PFSK-1 (cell line): ENCODE data around the gene FBXO38.

ENCODE experiments used
- FOXP2 ChIP-seq: optimal IDR thresholded peaks from 2 replicates; pipeline ENCODE3; 2011; ENCODE audit warnings: borderline replicate concordance, control low read depth, inconsistent platforms; ENCODE audit not compliant: insufficient read depth; ENCODE audit errors: extremely low read length, extremely low read depth
- POLR2AphosphoS5 ChIP-seq: IDR thresholded peaks from 2 replicates; pipeline ENCODE4 v1.6.1; 2012; ENCODE audit warnings: low read depth, mild to moderate bottlenecking, control low read depth, low read length, moderate library complexity
- REST ChIP-seq, 2 experiments: IDR thresholded peaks; 2 replicates each; pipeline versions ENCODE4 v1.6.1 to v1.8.0; 2011 to 2012; ENCODE audit warnings: low read depth in 2 of 2, low read length in 2 of 2, control low read depth in 1 of 2, inconsistent platforms in 1 of 2, mild to moderate bottlenecking in 1 of 2, moderate library complexity in 1 of 2; ENCODE audit not compliant: insufficient read depth in 1 of 2
- SIN3A ChIP-seq: IDR thresholded peaks from 2 replicates; pipeline ENCODE4 v1.6.1; 2012; ENCODE audit warnings: mild to moderate bottlenecking, low read length, moderate library complexity, borderline replicate concordance; ENCODE audit not compliant: insufficient read depth
- TAF1 ChIP-seq: IDR thresholded peaks from 2 replicates; pipeline ENCODE4 v1.6.1; 2012; ENCODE audit warnings: low read length, control low read depth, borderline replicate concordance; ENCODE audit not compliant: insufficient read depth

The FBXO38 gene

GRCh38 chr5:148437249-148437648 lies 53.5 kb downstream of the FBXO38 start:
- TF ChIP-seq TAF1 (no peak), FOXP2 (no peak)

GRCh38 chr5:148438933-148439332 lies 55.2 kb downstream of the FBXO38 start:
- no peak for TF ChIP-seq TAF1
- TF ChIP-seq FOXP2: no peak
- TF ChIP-seq REST (IDR thresholded peaks at IDR 0.05; ENCODE audit: insufficient read depth in 1 of 2, low read depth in 2 of 2, low read length in 2 of 2): no peak
- no peak for TF ChIP-seq POLR2AphosphoS5
- TF ChIP-seq SIN3A: no peak

- TF ChIP-seq REST (IDR thresholded peaks at IDR 0.05; ENCODE audit: insufficient read depth in 1 of 2, low read depth in 2 of 2, low read length in 2 of 2): no peak
- no peak for TF ChIP-seq SIN3A
- TF ChIP-seq TAF1: no peak
- TF ChIP-seq FOXP2: no peak
- no peak for TF ChIP-seq POLR2AphosphoS5
Observed at GRCh38 chr5:148443241-148443640, 59.5 kb downstream of the FBXO38 start.

- TF ChIP-seq POLR2AphosphoS5 (no peak), TAF1 (no peak), REST (IDR thresholded peaks at IDR 0.05; ENCODE audit: insufficient read depth in 1 of 2, low read depth in 2 of 2, low read length in 2 of 2) (no peak), SIN3A (no peak), FOXP2 (no peak)
Observed at GRCh38 chr5:148443998-148444397, 60.2 kb downstream of the FBXO38 start.

- TF ChIP-seq SIN3A: no peak
- no peak for TF ChIP-seq FOXP2
- TF ChIP-seq POLR2AphosphoS5: no peak
- no peak for TF ChIP-seq REST (IDR thresholded peaks at IDR 0.05; ENCODE audit: insufficient read depth in 1 of 2, low read depth in 2 of 2, low read length in 2 of 2)
- no peak for TF ChIP-seq TAF1
Observed at GRCh38 chr5:148445578-148445977, 61.8 kb downstream of the FBXO38 start.
